K562 (cell line): ENCODE measurements around the gene FAIM. TPM values are rescaled to one million over a fixed set of nuclear protein-coding genes. Genes with fewer than 3 reads are reported as not detected.

Experiments
- ATAC-seq: fragments of 200-7000 bp; cut with Tn5 transposase; 3 replicates; pipeline ENCODE4 v1.9.1; 2020; ENCODE audit warnings: moderate library complexity
- BruUV-seq: library from RNA; stranded (reverse); fragments of 400-500 nt; replicated peaks from 2 replicates; lab custom pipeline; 2021; lab: Mats Ljungman, UMichigan
- CTCF ChIA-PET: fragments of 300-600 bp; formaldehyde crosslinking; extraction: SDS; loops from one replicate; lab custom pipeline; 2021; ENCODE audit warnings: low intra/inter-chr PET ratio; lab: Yijun Ruan, JAX
- POLR2A ChIA-PET: fragments of 300-600, 350-650 bp; sonication (Branson Sonifier 250); formaldehyde crosslinking; extraction: SDS; loops from one replicate; lab custom pipeline; 2021; ENCODE audit warnings: antibody characterized with exemption, inconsistent platforms; lab: Yijun Ruan, JAX
- DNase-seq, 4 experiments: peaks; one replicate each; pipeline versions ENCODE4 v3.0.0 to v3.0.0-alpha.2; 2011 to 2018; ENCODE audit warnings: low spot score in 3 of 4, mixed read lengths in 3 of 4; ENCODE audit errors: extremely low read depth in 1 of 4
- FAIRE-seq: peaks from 2 replicates; lab custom pipeline; 2011; peaks lifted over from hg19 to GRCh38; lab: Jason Lieb, UNC
- H2AFZ ChIP-seq: 2 replicates; pipeline ENCODE4 v1.6.0; 2011; ENCODE audit warnings: low read depth, low read length, control low read depth, inconsistent platforms
- H3K27ac ChIP-seq: fragments of 200-600 bp; 3 replicates; pipeline ENCODE4 v1.8.0; 2011; ENCODE audit warnings: low read depth, mild to moderate bottlenecking, control low read depth, inconsistent platforms, low read length, moderate library complexity, mixed read lengths; ENCODE audit errors: extremely low read depth
- H3K27me3 ChIP-seq, 2 experiments: fragments of 300-600 bp in 1 of 2; 2 replicates in 1 of 2; 3 replicates in 1 of 2; pipeline versions ENCODE4 v1.6.0 to v1.8.0; 2011; ENCODE audit warnings: inconsistent platforms in 2 of 2, low read length in 2 of 2, mild to moderate bottlenecking in 1 of 2, mixed read lengths in 1 of 2, moderate library complexity in 1 of 2; ENCODE audit not compliant: control insufficient read depth in 2 of 2, insufficient read depth in 2 of 2
- H3K36me3 ChIP-seq: fragments of 300-600 bp; 3 replicates; pipeline ENCODE4 v1.8.0; 2011; ENCODE audit warnings: mild to moderate bottlenecking, low read length, inconsistent platforms; ENCODE audit not compliant: control insufficient read depth, insufficient read depth
- H3K4me1 ChIP-seq, 2 experiments: fragments of 200-600 bp in 1 of 2; replicated peaks in 1 of 2; 2 replicates in 1 of 2; 3 replicates in 1 of 2; pipeline versions ENCODE4 v1.5.1 to v1.8.0; 2011; ENCODE audit warnings: inconsistent platforms in 2 of 2, low read length in 2 of 2, mild to moderate bottlenecking in 1 of 2, mixed read lengths in 1 of 2, moderate library complexity in 1 of 2; ENCODE audit not compliant: control insufficient read depth in 2 of 2, insufficient read depth in 2 of 2
- H3K4me2 ChIP-seq: 2 replicates; pipeline ENCODE4 v1.6.1; 2011; ENCODE audit warnings: low read length, control low read depth, inconsistent platforms, mixed read lengths; ENCODE audit not compliant: insufficient read depth
- H3K4me3 ChIP-seq: fragments of 200-600 bp; sonication (generic), shearing (Covaris generic); 2 replicates; pipeline ENCODE4 v1.5.1; 2016; ENCODE audit warnings: control low read depth, inconsistent platforms
- H3K79me2 ChIP-seq: fragments of 200-600 bp; 3 replicates; pipeline ENCODE4 v1.8.0; 2011; ENCODE audit warnings: low read length, inconsistent platforms; ENCODE audit not compliant: control insufficient read depth, insufficient read depth
- H3K9ac ChIP-seq, 2 experiments: 2 replicates each; pipeline versions ENCODE4 v1.6.0 to v1.6.1; 2011; ENCODE audit warnings: low read depth in 2 of 2, low read length in 2 of 2, control low read depth in 1 of 2, inconsistent platforms in 1 of 2, mild to moderate bottlenecking in 1 of 2, mixed read lengths in 1 of 2; ENCODE audit not compliant: insufficient read depth in 1 of 2
- H3K9me1 ChIP-seq: one replicate; pipeline ENCODE4 v1.6.0; 2011; ENCODE audit warnings: inconsistent platforms, mild to moderate bottlenecking, low read length, moderate library complexity; ENCODE audit not compliant: control insufficient read depth, insufficient read depth
- H3K9me3 ChIP-seq: replicated peaks from 2 replicates; pipeline ENCODE4 v1.5.1; 2011; ENCODE audit warnings: low read depth, low read length, inconsistent platforms; ENCODE audit not compliant: control insufficient read depth, insufficient read depth
- H4K20me1 ChIP-seq: replicated peaks from 2 replicates; pipeline ENCODE4 v1.6.1; 2011; ENCODE audit warnings: low read length, inconsistent platforms, mixed read lengths; ENCODE audit not compliant: control insufficient read depth, insufficient read depth
- FOXO4 ChIP-seq: fragments of 450-650 bp; formaldehyde crosslinking; IDR thresholded peaks from 2 replicates; pipeline ENCODE4 v1.4.0; 2020; ENCODE audit warnings: mild to moderate bottlenecking, moderate library complexity
- FOXP4 ChIP-seq: sonication (generic); formaldehyde crosslinking; IDR thresholded peaks from 2 replicates; pipeline ENCODE4 v1.8.0; 2022; ENCODE audit warnings: mild to moderate bottlenecking, missing genetic modification reagents, borderline replicate concordance
- KDM2B ChIP-seq: fragments of 250-450 bp; sonication (Bioruptor Pico); IDR thresholded peaks from 2 replicates; pipeline ENCODE4 v1.8.0; 2021; ENCODE audit warnings: mild to moderate bottlenecking, moderate library complexity
- MCM7 ChIP-seq, 2 experiments: fragments of 450-650 bp; IDR thresholded peaks; 2 replicates each; pipeline ENCODE4 v1.6.1; 2016 to 2018
- NFIC ChIP-seq: fragments of 450-650 bp; IDR thresholded peaks from 2 replicates; pipeline ENCODE4 v1.6.1; 2017; ENCODE audit warnings: mild to moderate bottlenecking, inconsistent platforms
- TSC22D4 ChIP-seq: fragments of 450-650 bp; IDR thresholded peaks from 2 replicates; pipeline ENCODE4 v1.6.1; 2016; ENCODE audit warnings: missing genetic modification characterization, missing biosample characterization, control low read depth
- WGBS: fragments of 100-300 bp; shearing (Covaris generic); methylation state at CpG from one replicate; pipeline ENCODE4 v1.1.6; 2016; ENCODE audit warnings: low coverage, mixed read lengths; ENCODE audit not compliant: insufficient coverage; ENCODE audit errors: missing lambda C conversion rate; 5-methylcytosine and 5-hydroxymethylcytosine counted together
- in situ Hi-C: fragments of 300-500 bp; cut with MboI; formaldehyde crosslinking; loops from 4 replicates; pipeline ENCODE4 v1.15.0; 2018; ENCODE audit warnings: inconsistent platforms, mixed read lengths
- intact Hi-C: fragments of 100-400 bp; cut with micrococcal nuclease; formaldehyde crosslinking; loops from 2 replicates; pipeline ENCODE4 v1.14.2; 2022
- polyA plus RNA-seq, 8 experiments: library from polyadenylated mRNA; depleted of rRNA in 4 of 8; stranded (reverse) in 5 of 8; unstranded in 3 of 8; fragments of >200 nt; fragmentation: Nextera tagmentation in 2 of 8; fragmentation: Illumina TruSeq in 1 of 8; extraction: Ambion mirVana in 2 of 8; extraction: Trizol in 1 of 8; gene quantifications; 2 replicates each; pipeline versions ENCODE4 v1.2.1 to v1.2.3, GENCODE V29; 2011 to 2014; ENCODE audit warnings: inconsistent platforms in 1 of 8, missing spikeins in 1 of 8
- total RNA-seq, 7 experiments: library from RNA; depleted of rRNA in 6 of 7; stranded (reverse); fragments of >200 nt in 6 of 7; fragmentation: Illumina TruSeq in 2 of 7; extraction: Trizol in 2 of 7; gene quantifications; 2 replicates each; pipeline versions ENCODE4 v1.2.1 to v1.2.3, GENCODE V29; 2011 to 2021; ENCODE audit warnings: low replicate concordance in 1 of 7

The FAIM gene
- total and polyA plus RNA-seq, 9 of the 15 experiments (the other 6 are each of a cell fraction or from before 2014, with no cell fraction given): 2.5 to 7.9 (median 6.6) TPM

GRCh38 chr3:138670407-138670806 is 61.8 kb downstream of the FAIM start:
- Histone ChIP-seq H4K20me1 (no peaks in the 10 kb centered on the region), H3K27me3 (no peaks in the 10 kb centered on the region), H3K4me1 (peaks cover 0 to 7% of the 10 kb centered on the region in 2 experiments; a peak in 1 of 5 replicates), H3K9ac (no peak overlapping the region), H3K9me1 (no peaks in the 10 kb centered on the region), H3K4me3 (no peak overlapping the region), H3K4me2 (no peak overlapping the region), H3K9me3 (0 out of 2 replicates have a peak, but pooled peaks cover 3% of the 10 kb centered on the region), H3K27ac (no peak overlapping the region), H3K36me3 (peaks cover 81% of the 10 kb centered on the region), H3K79me2 (peaks cover 14% of the 10 kb centered on the region; the same call in 1 of the 3 replicates), H2AFZ (no peak overlapping the region)
- no TSS peak for BruUV-seq
- intact Hi-C loops: no loop called here
- DNase-seq: no peak
- TF ChIP-seq MCM7 (IDR thresholded peaks at IDR 0.05) (no peak), NFIC (peak; percentile 27)
- CTCF ChIA-PET: no interaction called here
- POLR2A ChIA-PET: interaction anchor here (0.6 to 1.5 kb wide), 2 partner anchors 8 to 1932 kb away, joined by 3 to 7 read pairs; no protein-coding TSS in a partner anchor
- ATAC-seq: no peak
- in situ Hi-C loops: no loop called here
- no peak for FAIRE-seq

DNA sequence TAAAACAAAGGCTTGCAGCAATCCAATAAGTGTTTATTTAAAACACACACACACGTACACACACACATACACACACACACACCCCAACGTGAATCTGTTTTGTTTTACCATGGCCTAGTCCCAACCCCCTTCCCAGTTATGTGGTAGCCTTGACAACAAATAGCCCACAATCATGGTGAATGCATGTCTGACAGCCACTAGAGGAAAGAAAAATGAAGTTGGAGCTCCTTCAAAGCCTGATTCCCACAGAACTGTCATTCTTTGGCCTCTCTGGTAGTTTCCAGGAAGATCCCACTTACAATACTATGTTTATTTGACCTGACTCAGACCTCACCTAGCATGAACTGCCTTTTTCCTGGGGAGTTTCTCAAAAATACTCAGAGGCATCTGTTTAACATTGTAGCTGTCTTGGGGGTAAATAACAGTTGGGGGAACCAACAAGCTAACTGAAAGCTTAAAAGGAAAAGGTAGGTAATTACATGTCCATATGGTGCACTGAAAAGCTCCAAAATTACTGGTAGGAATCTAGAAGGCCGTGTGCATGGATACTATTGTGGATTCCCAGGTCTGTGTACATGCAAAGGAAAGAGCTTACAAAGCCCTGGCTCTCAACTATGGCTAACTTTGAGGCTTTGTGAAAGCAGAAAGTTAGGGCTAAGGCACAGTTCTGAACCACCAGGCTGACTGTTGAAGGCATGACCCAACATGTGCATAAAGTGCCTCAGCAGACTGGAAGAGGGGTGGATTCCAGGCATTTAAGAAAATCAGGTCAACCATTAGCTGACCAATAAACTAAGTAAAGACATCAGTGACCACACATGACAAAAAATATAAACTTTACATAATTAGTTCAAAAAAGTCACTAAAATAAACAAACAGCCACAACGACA is 65.3 kb downstream of the FAIM start:
- in situ Hi-C loops (no loop called here), intact Hi-C loops (no loop called here)
- Histone ChIP-seq H3K4me2 (no peak overlapping the region), H3K27ac (peak overlapping the region; percentile 47; the same call in 2 of the 3 replicates), H3K79me2 (peaks cover 17% of the 10 kb centered on the region; the same call in 1 of the 3 replicates), H3K4me1 (peaks cover 0 to 7% of the 10 kb centered on the region in 2 experiments; a peak in 1 of 5 replicates), H3K4me3 (no peak overlapping the region), H3K9me1 (no peaks in the 10 kb centered on the region), H3K9ac (no peak overlapping the region), H2AFZ (no peak overlapping the region), H4K20me1 (no peaks in the 10 kb centered on the region), H3K9me3 (peaks cover 19% of the 10 kb centered on the region), H3K27me3 (no peaks in the 10 kb centered on the region), H3K36me3 (peaks cover 84% of the 10 kb centered on the region)
- ChIA-PET CTCF (no interaction called here), POLR2A (interaction anchor here (0.6 to 1.9 kb wide), 3 partner anchors 10 to 20 kb away, joined by 3 to 11 read pairs (median 4); no protein-coding TSS in a partner anchor)
- DNase-seq (peak in 1 of 4 experiments; percentile 18), ATAC-seq (peak; percentile 71), FAIRE-seq (peak; percentile 67)
- no TSS peak for BruUV-seq
- WGBS: 72% methylated on average over 4 of the region's 4 CpGs
- TF ChIP-seq FOXO4 (CRISPR knock-in tag) (no peak), TSC22D4 (tag) (no peak), FOXP4 (CRISPR knock-in tag) (no peak), KDM2B (CRISPR knock-in tag) (no peak)
